Measurements from ENCODE around the gene MMP17.

The MMP17 gene

GRCh38 chr12:131830914-131831571 is 2.9 kb downstream of the MMP17 start:
- no peak for FAIRE-seq

GRCh38 chr12:131831635-131832041 is 3.4 kb downstream of the MMP17 start:
- no peak for FAIRE-seq

GRCh38 chr12:131832321-131833231 is 4.4 kb downstream of the MMP17 start:
- no peak for FAIRE-seq

GRCh38 chr12:131833288-131833895 is 5.2 kb downstream of the MMP17 start:
- no peak for FAIRE-seq

GRCh38 chr12:131833896-131834641 is 5.9 kb downstream of the MMP17 start:
- no peak for FAIRE-seq

GRCh38 chr12:131834798-131835615 is 6.8 kb downstream of the MMP17 start:
- FAIRE-seq: no peak

- FAIRE-seq: no peak
Observed at GRCh38 chr12:131835616-131836171, 7.5 kb downstream of the MMP17 start.

- FAIRE-seq: peak; percentile 53
Observed at GRCh38 chr12:131836193-131836592, 8.0 kb downstream of the MMP17 start.

GRCh38 chr12:131836714-131837397 is 8.7 kb downstream of the MMP17 start:
- FAIRE-seq: no peak

GRCh38 chr12:131840643-131841416 is 12.6 kb downstream of the MMP17 start:
- no peak for FAIRE-seq

- no peak for FAIRE-seq
Observed at GRCh38 chr12:131841547-131841946, 13.4 kb downstream of the MMP17 start.

GRCh38 chr12:131842169-131842568 is 14.0 kb downstream of the MMP17 start:
- FAIRE-seq: no peak

- no peak for FAIRE-seq
Observed at GRCh38 chr12:131843527-131843926, 15.3 kb downstream of the MMP17 start.

- FAIRE-seq: no peak
Observed at GRCh38 chr12:131844140-131844539, 15.9 kb downstream of the MMP17 start.

- no peak for FAIRE-seq
Observed at GRCh38 chr12:131844656-131845055, 16.5 kb downstream of the MMP17 start.

- FAIRE-seq: no peak
Observed at GRCh38 chr12:131845121-131845520, 16.9 kb downstream of the MMP17 start.

- FAIRE-seq: no peak
Observed at GRCh38 chr12:131847456-131847855, 19.3 kb downstream of the MMP17 start.

- FAIRE-seq: no peak
Observed at GRCh38 chr12:131848753-131849152, 20.6 kb downstream of the MMP17 start.

- FAIRE-seq: no peak
Observed at GRCh38 chr12:131849700-131850553, 21.7 kb downstream of the MMP17 start.
